HL-60/S4 treated with phorbol 12-myristate 13-acetate at 8.2 ng/mL for 4 days and 3 days (cell line): ENCODE measurements around the gene ZNF512B.
"Not testable (repeated sequence)": the region's sequence is repeated elsewhere in the genome, so short reads cannot be mapped to it uniquely, and the experiment has no call there.

Experiments
- in situ Hi-C: fragments of 300-500 bp; cut with MboI; formaldehyde crosslinking; loops from 2 replicates; pipeline ENCODE4 v1.15.0; 2022; ENCODE audit warnings: low sequenced_read_pairs

Gene ZNF512B

GRCh38 chr20:63937596-63937995, 32.1 kb downstream of the ZNF512B start:
- in situ Hi-C loops = no loop called here

- in situ Hi-C loops = no loop called here
These were observed 34.3 kb downstream of the ZNF512B start for GRCh38 chr20:63935447-63935846.

- in situ Hi-C loops = no loop called here
These were observed 35.3 kb downstream of the ZNF512B start for GRCh38 chr20:63934271-63935068.

GRCh38 chr20:63933646-63934045, 36.1 kb downstream of the ZNF512B start:
- in situ Hi-C loops = no loop called here

GRCh38 chr20:63932606-63933160, 37.0 kb downstream of the ZNF512B start:
- in situ Hi-C loops = no loop called here

- in situ Hi-C loops = no loop called here
These were observed 38.0 kb downstream of the ZNF512B start for GRCh38 chr20:63931735-63932134.

GRCh38 chr20:63930971-63931553, 38.7 kb downstream of the ZNF512B start:
- in situ Hi-C loops = no loop called here

- in situ Hi-C loops = not testable (repeated sequence)
These were observed 40.3 kb downstream of the ZNF512B start for GRCh38 chr20:63929473-63929883.

GRCh38 chr20:63929071-63929470, 40.7 kb downstream of the ZNF512B start:
- in situ Hi-C loops = no loop called here

- in situ Hi-C loops = no loop called here
These were observed 43.4 kb downstream of the ZNF512B start for GRCh38 chr20:63926298-63926697.

- in situ Hi-C loops = no loop called here
These were observed 45.5 kb downstream of the ZNF512B start for GRCh38 chr20:63924241-63924640.

GRCh38 chr20:63923651-63924050, 46.1 kb downstream of the ZNF512B start:
- in situ Hi-C loops = no loop called here

- in situ Hi-C loops = no loop called here
These were observed 49.5 kb downstream of the ZNF512B start for GRCh38 chr20:63920226-63920625.

- in situ Hi-C loops = no loop called here
These were observed 50.6 kb downstream of the ZNF512B start for GRCh38 chr20:63919130-63919529.

GRCh38 chr20:63917811-63918210, 51.9 kb downstream of the ZNF512B start:
- in situ Hi-C loops = no loop called here

GRCh38 chr20:63916371-63916939, 53.3 kb downstream of the ZNF512B start:
- in situ Hi-C loops = not testable (repeated sequence)

- in situ Hi-C loops = no loop called here
These were observed 54.3 kb downstream of the ZNF512B start for GRCh38 chr20:63915471-63915870.

GRCh38 chr20:63913768-63914167, 56.0 kb downstream of the ZNF512B start:
- in situ Hi-C loops = no loop called here

- in situ Hi-C loops = no loop called here
These were observed 58.6 kb downstream of the ZNF512B start for GRCh38 chr20:63911176-63911575.

GRCh38 chr20:63908008-63908682, 61.6 kb downstream of the ZNF512B start:
- in situ Hi-C loops = no loop called here
